ENCODE measurements around the gene GZMA.

The GZMA gene

DNA sequence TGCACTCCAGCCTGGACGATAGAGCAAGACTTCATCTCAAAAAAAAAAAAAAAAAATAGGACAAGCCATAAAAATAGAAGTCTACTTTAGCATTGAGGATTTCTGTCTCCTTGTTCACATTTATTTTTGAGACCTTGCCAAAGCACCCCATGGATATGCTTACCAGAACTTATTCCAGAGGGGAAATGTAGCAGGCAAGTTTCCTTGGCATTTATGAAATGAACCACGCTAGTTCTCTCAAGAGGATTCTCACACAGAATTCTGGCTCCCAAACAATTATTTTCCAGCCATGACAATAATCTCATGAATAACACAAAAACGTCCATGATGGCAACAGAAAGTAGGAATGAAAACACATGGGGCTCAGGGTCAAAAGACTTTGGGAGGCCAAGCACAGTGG, 34.1 kb downstream of the GZMA start:
- no peaks in the 10 kb centered on the region for H3K4me1 ChIP-seq
- in situ Hi-C loops (cut with MboI; ENCODE audit: low sequenced_read_pairs) = no loop called here
- no peaks in the 10 kb centered on the region for H3K36me3 ChIP-seq (replicated peaks)
- no peaks in the 10 kb centered on the region for H3K9me3 ChIP-seq
- H3K27me3 ChIP-seq (ENCODE audit: low read depth) = peaks cover 11% of the 10 kb centered on the region
- H3K4me3 ChIP-seq = no peak overlapping the region
- DNase-seq (ENCODE audit: low spot score in 2 of 2) = no peak

DNA sequence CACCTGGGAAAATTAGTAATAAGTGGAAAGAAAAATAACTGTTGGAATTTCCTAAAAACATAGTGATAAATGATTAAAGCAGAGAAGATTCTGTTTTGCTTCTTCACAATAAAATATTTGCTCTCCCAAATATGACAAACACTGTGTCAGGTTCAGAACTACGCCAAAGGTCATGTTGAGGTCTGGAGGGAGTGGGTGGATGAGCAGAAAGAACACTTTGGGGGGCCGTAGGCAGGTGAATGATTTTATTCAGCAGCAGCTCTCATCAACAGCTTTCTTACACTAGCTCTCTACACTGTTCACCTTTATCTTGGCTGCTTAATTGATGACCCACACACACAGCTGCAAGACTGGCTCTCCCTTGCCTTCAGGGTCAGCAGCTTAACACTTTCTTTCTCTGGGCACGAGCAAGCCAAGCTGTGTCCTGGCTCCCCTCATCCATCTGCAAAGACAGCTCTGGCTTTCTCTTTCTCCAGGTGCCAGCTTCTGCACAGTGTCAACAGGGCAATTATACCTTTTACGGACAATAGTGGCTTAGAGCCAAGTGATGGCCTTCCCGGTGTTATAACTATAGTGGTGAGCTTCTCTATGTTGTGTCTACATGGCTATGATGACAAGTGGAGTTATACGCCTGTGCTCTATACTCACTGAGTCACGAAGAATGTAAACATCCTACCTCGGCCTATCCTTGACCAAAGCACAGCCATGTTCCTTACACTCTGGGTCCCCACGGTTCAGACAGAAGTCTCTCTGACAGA, 38.6 kb downstream of the GZMA start:
- Histone ChIP-seq H3K4me3 (no peak overlapping the region), H3K4me1 (no peaks in the 10 kb centered on the region), H3K9me3 (no peaks in the 10 kb centered on the region), H3K27me3 (ENCODE audit: low read depth) (peaks cover 9% of the 10 kb centered on the region; the same call in 1 of the 2 replicates), H3K36me3 (replicated peaks) (no peaks in the 10 kb centered on the region)
- in situ Hi-C loops (cut with MboI; ENCODE audit: low sequenced_read_pairs) = no loop called here
- DNase-seq (ENCODE audit: low spot score in 2 of 2) = no peak

DNA sequence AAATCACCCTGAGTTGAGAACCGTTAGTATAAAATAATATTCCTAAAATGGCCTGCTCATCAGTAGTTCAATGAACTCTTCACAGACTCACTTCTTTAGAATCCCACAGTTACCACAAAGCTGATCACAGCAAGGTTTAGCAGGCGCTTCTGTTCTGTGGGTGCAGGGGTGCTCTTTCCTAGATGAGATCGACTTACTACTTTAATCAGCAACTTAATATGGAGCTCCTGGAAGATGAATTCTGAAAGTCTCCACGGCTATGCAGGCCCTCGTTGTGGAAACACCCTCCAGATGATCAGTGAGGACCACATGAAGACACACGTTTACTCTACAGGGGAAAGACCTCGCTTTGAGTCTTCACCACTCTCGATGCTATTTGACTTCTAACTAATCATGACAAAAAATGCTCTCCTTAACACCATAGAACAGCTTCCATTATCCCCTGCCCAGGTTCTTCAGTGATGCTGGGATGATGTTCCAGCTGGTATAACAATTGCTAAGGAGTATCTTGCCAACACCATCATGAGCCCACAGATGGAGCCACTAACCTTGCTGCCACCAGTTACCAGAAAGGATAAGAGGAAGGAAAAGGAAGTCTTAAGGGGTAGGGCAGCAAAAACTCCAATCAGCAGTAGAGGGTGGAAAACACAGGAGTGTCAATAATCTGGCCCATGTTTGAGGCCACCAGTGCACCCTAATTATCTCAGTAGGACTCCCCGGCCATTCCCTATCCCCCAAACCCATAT, 39.7 kb downstream of the GZMA start:
- no peak for DNase-seq (ENCODE audit: low spot score in 2 of 2)
- Histone ChIP-seq H3K9me3 (no peaks in the 10 kb centered on the region), H3K4me3 (no peak overlapping the region), H3K4me1 (no peaks in the 10 kb centered on the region), H3K27me3 (ENCODE audit: low read depth) (peaks cover 9% of the 10 kb centered on the region; the same call in 1 of the 2 replicates), H3K36me3 (replicated peaks) (no peaks in the 10 kb centered on the region)
- in situ Hi-C loops (cut with MboI; ENCODE audit: low sequenced_read_pairs) = no loop called here

DNA sequence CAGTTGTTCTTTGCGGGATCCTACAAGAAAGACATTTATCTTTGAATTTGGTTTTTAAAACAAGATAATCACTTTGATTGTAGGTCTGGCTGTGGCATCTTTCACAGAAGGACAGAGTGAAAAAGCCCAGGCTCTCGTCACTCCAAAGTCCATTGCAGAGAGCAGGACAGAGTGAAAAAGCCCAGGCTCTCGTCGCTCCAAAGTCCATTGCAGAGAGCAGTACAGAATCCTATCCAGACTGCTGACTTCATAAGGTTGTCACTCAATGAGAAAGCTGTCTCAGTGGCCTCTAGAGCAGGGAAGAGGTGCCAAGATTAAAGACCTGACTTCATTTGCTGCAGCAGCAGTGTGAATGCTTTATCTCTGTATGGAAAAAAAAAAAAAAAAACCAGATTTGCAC, 41.2 kb downstream of the GZMA start:
- DNase-seq (ENCODE audit: low spot score in 2 of 2) = no peak
- H3K36me3 ChIP-seq (replicated peaks) = no peaks in the 10 kb centered on the region
- no peaks in the 10 kb centered on the region for H3K4me1 ChIP-seq
- peaks cover 9% of the 10 kb centered on the region; the same call in 1 of the 2 replicates for H3K27me3 ChIP-seq (ENCODE audit: low read depth)
- H3K4me3 ChIP-seq = no peak overlapping the region
- no peaks in the 10 kb centered on the region for H3K9me3 ChIP-seq
- in situ Hi-C loops (cut with MboI; ENCODE audit: low sequenced_read_pairs) = no loop called here

DNA sequence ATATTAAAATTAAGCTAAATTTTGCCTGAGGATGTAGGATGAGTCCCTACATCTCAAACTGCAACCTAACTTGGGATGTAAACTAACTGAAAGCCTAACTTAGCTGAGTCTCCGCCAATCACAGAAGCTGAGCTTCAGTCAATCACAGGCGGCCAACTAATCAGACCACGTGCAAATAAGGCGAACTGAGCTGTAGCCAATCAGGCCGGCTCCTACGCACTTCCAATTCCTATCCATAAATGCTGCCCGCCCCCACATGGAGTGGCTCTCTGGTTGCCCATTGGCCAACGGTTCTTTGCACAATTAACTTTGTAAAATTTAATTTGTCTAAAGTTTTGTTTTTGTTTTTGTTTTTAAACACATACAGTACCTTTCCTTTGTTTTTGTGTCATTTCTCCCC, 43.6 kb downstream of the GZMA start:
- in situ Hi-C loops (cut with MboI; ENCODE audit: low sequenced_read_pairs) = no loop called here
- peaks cover 4% of the 10 kb centered on the region; the same call in 1 of the 2 replicates for H3K4me1 ChIP-seq
- H3K9me3 ChIP-seq = no peaks in the 10 kb centered on the region
- H3K27me3 ChIP-seq (ENCODE audit: low read depth) = peaks cover 12% of the 10 kb centered on the region; the same call in 1 of the 2 replicates
- H3K36me3 ChIP-seq (replicated peaks) = no peaks in the 10 kb centered on the region
- peak in 1 of 2 experiments; percentile 16 for DNase-seq (ENCODE audit: low spot score in 2 of 2)
- H3K4me3 ChIP-seq = no peak overlapping the region

DNA sequence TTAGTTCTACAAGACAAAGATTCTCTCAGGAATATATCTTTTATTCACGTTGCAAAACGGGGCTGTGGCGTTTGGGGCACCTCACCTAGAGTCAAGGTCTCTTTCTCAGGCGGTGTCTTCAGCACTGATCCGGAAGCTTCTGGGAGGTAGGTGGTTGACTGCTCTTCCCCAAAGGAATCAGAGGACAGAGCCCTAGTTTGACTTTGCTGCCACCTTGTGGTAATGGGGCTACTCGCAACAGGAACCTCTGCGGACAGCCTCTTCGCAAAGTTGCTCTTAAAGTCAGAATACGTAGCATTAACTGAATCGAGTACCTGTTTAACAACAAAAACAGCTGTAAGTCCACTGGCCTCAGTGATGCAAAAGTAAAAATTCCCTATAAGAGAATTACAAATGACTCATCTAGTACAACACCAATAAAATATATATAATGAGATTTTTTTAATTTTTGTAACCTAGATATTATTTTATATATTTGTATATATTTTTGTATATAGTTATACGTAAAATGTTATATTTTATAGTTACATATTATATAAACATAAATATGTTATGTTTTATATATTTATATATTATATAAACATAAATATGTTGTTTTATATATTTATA, 44.2 kb downstream of the GZMA start:
- Histone ChIP-seq H3K4me1 (peaks cover 4% of the 10 kb centered on the region; the same call in 1 of the 2 replicates), H3K27me3 (ENCODE audit: low read depth) (peaks cover 12% of the 10 kb centered on the region; the same call in 1 of the 2 replicates), H3K36me3 (replicated peaks) (no peaks in the 10 kb centered on the region), H3K9me3 (no peaks in the 10 kb centered on the region), H3K4me3 (no peak overlapping the region)
- DNase-seq (ENCODE audit: low spot score in 2 of 2) = peak; percentile 86 to 88
- in situ Hi-C loops (cut with MboI; ENCODE audit: low sequenced_read_pairs) = no loop called here

DNA sequence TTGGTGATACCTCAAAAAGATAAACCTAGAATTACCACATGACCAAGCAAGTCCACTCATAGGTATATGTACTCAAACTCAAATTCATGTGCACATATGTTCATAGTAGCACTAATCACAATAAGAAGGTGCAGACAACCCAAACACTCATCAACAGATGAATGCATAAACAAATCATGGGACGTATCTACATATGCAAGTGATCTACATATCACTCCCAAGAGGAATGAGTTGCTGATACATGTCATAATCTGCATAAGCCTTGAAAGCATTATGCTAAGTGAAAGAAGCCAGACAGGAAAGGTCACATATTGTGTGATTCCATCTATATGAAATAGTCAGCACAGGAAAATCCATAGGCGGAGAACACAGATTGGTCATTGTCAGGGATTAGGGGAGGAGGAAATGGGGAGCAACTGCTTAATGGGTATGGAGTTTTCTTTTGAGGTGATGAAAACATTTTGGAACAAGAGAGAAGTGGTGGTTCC, 46.9 kb downstream of the GZMA start:
- peaks cover 11% of the 10 kb centered on the region for H3K27me3 ChIP-seq (ENCODE audit: low read depth)
- in situ Hi-C loops (cut with MboI; ENCODE audit: low sequenced_read_pairs) = no loop called here
- no peak for DNase-seq (ENCODE audit: low spot score in 2 of 2)
- no peak overlapping the region for H3K4me3 ChIP-seq
- H3K36me3 ChIP-seq (replicated peaks) = no peaks in the 10 kb centered on the region
- peaks cover 4% of the 10 kb centered on the region; the same call in 1 of the 2 replicates for H3K4me1 ChIP-seq
- H3K9me3 ChIP-seq = no peaks in the 10 kb centered on the region

DNA sequence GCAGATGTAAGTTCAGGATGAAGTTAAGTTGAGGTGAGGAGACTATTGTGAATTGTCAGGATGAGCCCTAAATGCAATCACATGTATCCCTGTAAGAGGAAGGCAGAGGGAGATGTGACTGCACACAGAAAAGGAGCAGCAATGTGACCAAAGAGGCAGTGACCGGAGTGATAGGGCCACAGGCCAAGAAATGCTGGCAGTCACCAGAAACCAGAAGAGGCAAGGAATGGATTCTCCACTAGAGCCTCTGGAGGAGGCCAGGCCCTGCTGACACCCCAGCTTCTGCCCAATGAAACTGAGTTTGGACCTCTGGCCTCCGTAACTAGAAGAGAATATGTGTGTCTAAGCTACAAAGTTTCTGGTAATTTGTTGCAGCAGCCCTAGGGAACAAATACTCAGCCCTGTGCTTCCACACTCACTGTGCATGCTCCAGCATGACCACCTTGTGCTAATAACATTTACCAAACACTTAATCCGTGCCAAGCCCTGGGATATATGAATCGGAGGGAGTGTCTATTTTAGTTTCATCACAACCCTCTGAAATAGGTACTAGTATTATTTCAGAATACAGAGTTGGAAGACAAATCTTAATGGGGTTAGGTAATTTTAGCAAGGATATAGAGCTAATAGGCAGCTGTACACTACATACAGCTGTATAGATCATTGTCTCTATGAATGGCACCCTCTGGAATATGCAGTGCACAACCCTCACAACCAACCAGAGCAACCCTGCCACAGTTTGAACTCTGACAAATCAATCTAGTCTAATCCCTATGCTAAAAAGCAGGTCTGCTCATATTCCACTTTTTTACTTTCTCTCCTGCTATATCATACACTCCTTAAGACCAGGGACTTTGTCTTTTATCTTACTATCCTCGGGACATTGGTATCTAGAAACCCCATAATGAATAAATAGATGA, 49.7 kb downstream of the GZMA start:
- no peak overlapping the region for H3K4me3 ChIP-seq
- no peaks in the 10 kb centered on the region for H3K9me3 ChIP-seq
- in situ Hi-C loops (cut with MboI; ENCODE audit: low sequenced_read_pairs) = loop anchor here (10.0 to 25.0 kb wide), 2 partner anchors 247 to 615 kb away; no protein-coding TSS in a partner anchor
- H3K4me1 ChIP-seq = peaks cover 4% of the 10 kb centered on the region; the same call in 1 of the 2 replicates
- H3K36me3 ChIP-seq (replicated peaks) = no peaks in the 10 kb centered on the region
- DNase-seq (ENCODE audit: low spot score in 2 of 2) = no peak
- H3K27me3 ChIP-seq (ENCODE audit: low read depth) = peaks cover 18% of the 10 kb centered on the region

DNA sequence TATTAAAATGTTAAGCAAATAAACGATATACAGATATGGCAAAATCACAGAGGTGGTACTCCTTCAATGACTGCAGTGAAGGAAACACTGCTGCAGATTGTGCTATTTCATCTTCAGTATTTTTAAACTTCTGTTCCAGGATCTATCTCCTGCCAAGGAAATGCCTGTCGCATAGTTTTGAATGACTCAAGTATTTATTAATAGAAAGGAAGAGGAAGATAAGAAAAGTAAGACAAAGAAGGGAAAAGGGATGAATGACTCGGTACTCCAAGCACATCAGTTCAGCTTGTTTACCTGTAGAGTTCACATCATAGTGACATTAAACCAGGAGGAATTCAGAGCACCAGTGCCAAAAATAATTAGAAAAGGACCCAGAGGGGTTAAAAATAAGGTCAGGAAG, 52.4 kb downstream of the GZMA start:
- in situ Hi-C loops (cut with MboI; ENCODE audit: low sequenced_read_pairs) = loop anchor here (10.0 to 25.0 kb wide), 2 partner anchors 250 to 618 kb away; no protein-coding TSS in a partner anchor
- DNase-seq (ENCODE audit: low spot score in 2 of 2) = no peak
- Histone ChIP-seq H3K4me3 (no peak overlapping the region), H3K9me3 (no peaks in the 10 kb centered on the region), H3K27me3 (ENCODE audit: low read depth) (peaks cover 12% of the 10 kb centered on the region), H3K36me3 (replicated peaks) (no peaks in the 10 kb centered on the region), H3K4me1 (no peaks in the 10 kb centered on the region)
